OCI-LY7 (cell line): ENCODE results near the gene WNT9B.

Experiments used
- EZH2phosphoT487 ChIP-seq: fragments of 200-600 bp; sonication (generic); IDR thresholded peaks from 2 replicates; pipeline ENCODE4 v1.6.1; 2018; ENCODE audit warnings: low read depth, borderline replicate concordance, mild to moderate bottlenecking, mixed run types, antibody characterized with exemption, low read length, moderate library complexity, mixed read lengths
- TF ChIP-seq, protein P1 (sequence below): fragments of 200-600 bp; sonication (generic); conservative IDR thresholded peaks from 2 replicates; pipeline ENCODE4 v1.5.1; 2014; ENCODE audit warnings: mild to moderate bottlenecking, antibody characterized with exemption, low read length, moderate library complexity, mixed read lengths

DNA sequence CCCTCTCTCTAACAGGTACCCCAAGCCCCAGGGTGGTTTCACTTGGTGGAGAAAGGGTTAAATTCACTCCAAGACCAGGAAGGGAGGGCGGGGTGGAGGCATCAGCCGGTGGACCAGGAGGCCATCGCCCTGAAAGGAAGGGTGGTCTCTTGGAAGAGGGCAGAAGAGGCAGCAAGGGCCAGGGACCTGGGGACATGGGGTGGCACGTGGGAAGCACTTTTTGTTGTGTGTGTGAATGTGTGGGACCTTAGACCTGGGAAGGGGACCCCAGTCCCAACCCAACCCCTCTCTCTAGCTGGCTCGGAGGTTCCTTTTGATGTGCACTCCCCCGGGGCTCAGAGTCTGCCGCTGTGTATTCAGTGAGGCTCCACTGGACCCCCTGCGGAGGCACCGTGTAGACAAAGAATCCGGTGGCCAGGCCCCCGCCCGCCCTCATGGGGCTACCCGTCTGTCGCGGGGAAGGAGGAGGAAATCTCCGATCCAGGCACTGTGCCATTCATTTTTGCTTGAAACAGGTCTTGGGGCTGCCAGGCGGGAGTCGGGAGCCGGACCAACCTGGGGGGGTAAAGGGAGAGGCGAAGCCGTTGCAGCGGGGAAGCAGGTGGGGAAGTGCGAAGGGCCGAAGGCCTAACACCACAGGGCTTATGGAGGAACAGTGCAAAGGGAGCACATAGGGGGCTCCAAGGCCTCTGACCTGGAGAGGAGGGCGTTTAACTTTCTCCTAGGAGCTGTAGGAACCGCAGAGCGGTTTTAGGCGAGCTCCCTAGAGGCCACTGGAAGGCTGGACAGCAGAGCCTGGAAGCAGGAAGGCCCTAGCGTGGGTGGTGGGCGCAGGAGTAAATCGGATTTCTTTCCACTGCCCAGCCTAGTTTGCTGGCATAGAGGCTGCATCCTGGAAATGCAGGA lies 29.6 kb upstream of the WNT9B start:
- TF ChIP-seq, protein P1, sequence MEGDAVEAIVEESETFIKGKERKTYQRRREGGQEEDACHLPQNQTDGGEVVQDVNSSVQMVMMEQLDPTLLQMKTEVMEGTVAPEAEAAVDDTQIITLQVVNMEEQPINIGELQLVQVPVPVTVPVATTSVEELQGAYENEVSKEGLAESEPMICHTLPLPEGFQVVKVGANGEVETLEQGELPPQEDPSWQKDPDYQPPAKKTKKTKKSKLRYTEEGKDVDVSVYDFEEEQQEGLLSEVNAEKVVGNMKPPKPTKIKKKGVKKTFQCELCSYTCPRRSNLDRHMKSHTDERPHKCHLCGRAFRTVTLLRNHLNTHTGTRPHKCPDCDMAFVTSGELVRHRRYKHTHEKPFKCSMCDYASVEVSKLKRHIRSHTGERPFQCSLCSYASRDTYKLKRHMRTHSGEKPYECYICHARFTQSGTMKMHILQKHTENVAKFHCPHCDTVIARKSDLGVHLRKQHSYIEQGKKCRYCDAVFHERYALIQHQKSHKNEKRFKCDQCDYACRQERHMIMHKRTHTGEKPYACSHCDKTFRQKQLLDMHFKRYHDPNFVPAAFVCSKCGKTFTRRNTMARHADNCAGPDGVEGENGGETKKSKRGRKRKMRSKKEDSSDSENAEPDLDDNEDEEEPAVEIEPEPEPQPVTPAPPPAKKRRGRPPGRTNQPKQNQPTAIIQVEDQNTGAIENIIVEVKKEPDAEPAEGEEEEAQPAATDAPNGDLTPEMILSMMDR = no peak
- TF ChIP-seq EZH2phosphoT487 = no peak
